Amniotic epithelial cell (primary cell): ENCODE results near the gene FAM118A.
"Not testable (repeated sequence)": the region's sequence is repeated elsewhere in the genome, so short reads cannot be mapped to it uniquely, and the experiment has no call there.

Experiments
- DNase-seq: peaks from one replicate; pipeline ENCODE4 v3.0.0-alpha.2; 2010; ENCODE audit warnings: low read depth

FAM118A gene

DNA sequence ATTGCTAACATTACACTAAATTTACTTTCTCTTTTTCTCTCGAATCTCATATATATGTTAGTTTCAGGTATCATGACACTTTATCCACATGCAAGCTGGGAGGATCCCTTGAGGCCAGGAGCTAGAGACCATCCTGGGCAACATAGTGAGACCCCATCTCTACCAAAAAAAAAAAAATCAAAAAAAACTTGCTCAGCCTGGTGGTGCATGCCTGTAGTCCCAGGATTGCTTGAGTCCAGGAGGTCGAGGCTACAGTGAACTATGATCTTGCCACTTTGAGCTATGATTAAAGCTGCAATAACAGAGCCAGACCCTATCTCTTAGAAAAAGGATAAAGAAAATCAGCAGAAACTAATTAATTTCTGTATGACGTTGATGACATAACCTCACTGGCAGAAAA is 28.7 kb upstream of the FAM118A start:
- DNase-seq = no peak

DNA sequence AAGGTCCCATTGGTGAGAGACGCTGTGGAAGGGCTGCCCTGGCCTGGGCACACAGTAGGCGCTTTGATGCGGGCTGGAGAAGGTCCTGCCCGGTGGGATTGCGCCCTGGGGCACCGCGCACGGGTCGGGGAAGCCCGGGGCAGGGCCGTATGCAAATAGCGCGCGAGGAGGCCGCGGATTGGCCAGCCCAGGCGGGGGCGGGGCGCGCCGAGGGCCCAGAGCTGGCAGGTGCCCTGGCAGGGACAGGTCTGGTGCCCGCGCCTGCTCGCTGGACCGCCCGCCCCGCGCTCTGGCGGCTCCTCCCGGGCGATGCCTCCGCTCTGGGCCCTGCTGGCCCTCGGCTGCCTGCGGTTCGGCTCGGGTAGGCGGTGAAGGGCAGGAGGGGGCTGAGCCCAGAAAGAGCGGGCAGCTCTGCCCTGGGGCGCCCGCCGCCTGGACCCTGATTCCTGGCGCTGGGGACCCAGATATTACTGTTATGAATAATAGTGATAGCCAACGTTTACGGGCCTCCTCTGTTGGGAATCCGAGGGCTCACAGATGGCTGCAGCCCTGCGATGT is 24.9 kb upstream of the FAM118A start, which contains the start of gene UPK3A:
UPK3A (plus strand) TSS at position 245 of the 558 bp plus-strand sequence; CDS start at position 310, 65 bp downstream.
- no peak for DNase-seq

DNA sequence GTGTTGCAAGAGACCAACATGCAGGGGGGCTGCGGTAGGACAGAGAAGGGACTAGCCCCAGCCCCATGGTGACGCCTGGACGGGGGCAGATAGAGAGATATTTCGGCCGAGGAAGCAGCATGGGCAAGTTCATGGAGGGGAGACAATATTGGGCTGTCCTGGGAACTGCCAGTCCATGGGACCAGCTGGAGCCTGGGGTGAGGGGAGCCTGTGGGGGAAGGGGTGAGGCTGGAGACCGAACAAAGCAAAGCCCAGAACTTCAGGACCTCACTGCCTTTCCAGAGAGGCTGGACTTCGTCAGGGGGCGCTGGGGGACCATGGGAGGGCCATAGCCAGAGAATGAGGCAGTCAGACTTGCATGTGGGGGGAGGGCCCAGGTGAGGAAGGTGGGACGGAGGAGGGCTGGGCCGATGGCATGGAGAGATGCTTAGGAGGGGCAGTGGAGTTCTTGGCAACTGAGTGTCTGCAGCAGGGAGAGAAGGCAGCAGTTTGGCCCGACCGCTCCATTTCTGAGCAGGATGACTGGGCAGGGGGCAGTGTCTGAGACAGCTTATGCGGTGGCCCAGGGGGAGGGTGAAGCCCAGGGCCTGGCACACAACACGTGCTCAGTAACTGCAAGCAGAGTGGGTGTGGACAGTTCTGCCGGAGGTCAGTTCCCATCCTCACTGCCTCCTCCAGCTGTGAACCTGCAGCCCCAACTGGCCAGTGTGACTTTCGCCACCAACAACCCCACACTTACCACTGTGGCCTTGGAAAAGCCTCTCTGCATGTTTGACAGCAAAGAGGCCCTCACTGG is 24.3 kb upstream of the FAM118A start:
- no peak for DNase-seq

DNA sequence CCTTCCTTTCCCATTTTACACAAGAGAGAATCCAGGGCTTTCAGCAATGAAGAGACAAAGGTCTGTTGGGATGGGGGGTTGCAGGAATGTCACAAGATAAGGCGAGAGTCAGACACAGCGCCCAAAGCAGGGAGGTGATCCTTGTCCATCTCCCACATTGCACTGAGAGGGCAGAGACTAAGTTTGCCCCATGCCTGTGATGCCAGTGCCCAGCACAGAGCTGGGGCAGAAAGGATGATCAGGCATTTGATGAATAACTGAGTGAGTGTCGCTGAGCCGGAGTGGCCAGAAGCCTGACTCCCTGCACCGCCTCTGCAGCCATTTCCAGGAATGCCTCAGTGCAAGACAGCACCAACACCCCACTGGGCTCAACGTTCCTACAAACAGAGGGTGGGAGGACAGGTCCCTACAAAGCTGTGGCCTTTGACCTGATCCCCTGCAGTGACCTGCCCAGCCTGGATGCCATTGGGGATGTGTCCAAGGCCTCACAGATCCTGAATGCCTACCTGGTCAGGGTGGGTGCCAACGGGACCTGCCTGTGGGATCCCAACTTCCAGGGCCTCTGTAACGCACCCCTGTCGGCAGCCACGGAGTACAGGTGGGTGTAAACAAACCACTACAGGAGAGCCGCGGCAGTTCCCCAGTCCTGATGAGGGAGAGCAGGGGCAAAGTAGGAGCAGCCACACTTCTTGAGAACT is 22.7 kb upstream of the FAM118A start:
- no peak for DNase-seq

DNA sequence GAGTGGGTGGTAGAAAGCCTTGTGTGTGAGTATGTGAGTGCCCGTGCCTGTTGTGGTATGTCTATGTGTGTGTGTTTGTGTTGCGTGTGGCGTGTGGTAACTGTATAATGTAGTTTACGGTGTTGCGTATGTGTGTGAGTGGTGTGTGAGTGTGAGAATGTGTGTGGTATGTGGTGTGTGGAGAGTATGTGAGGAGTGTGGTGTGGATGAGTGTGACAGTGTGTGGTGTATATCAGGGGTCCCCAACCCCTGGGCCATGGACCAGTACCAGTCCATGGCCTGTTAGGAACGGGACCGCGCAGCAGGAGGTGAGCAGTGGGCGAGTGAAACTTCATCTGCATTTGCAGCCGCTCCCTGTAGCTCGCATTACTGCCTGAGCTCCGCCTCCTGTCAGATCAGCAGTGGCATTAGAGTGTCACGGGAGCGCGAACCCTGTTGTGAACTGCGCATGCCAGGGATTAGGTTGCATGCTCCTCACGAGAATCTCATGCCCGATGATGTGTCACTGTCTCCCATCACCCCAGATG is 19.3 kb upstream of the FAM118A start:
- DNase-seq = peak; percentile 72

DNA sequence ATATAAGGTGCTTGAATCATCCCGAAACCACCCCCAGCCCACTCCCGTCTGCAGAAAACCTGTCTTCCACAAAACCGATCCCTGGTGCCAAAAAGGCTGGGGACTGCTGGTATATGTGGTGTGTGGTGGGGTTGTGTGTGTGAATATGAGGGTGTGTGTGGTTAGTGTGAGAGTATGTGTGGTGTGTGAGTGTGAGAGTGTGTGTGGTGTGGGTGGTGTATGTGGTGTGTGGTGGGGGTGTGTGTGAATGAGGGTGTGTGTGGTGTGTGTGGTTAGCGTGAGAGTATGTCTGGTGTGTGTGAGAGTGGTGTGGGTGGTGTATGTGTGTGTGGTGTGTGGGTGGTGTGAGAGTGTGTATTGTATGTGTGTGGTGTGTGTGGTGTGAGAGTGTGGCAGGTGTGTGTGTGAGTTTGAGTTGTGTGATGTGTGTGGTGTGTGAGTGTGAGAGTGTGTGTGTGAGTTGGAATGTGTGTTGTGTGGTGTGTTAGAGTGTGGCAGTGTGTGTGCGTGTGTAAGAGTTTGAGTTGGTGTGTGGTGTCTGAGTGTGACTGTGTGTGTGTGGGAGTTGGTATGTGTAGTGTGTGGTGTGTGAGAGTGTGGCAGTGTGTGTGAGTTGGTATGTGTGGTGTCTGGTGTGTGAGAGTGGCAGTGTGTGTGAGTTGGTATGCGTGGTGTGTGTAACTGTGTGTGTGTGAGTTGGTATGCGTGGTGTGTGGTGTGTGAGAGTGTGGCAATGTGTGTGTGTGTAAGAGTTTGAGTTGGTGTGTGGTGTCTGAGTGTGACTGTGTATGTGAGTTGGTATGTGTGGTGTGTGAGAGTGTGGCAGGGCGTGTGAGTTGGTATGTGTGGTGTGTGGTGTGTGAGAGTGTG is 18.4 kb upstream of the FAM118A start:
- no peak for DNase-seq

DNA sequence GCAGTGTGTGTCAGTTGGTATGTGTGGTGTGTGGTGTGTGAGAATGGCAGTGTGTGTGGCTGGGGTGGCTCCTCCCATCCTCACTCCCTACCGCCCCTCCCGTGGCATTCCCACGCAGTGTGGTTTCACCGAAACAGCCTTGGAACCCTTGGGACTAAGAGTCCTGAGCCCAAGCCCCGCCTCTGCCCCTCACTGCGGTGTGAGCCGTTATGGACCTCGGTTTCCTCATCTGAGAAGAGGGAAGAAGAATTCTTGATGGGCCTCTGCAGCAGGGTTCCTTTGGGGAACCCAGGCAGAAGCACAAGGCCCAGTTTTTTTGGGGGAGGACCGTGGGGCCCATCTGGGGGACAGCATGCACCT is 17.8 kb upstream of the FAM118A start:
- no peak for DNase-seq

DNA sequence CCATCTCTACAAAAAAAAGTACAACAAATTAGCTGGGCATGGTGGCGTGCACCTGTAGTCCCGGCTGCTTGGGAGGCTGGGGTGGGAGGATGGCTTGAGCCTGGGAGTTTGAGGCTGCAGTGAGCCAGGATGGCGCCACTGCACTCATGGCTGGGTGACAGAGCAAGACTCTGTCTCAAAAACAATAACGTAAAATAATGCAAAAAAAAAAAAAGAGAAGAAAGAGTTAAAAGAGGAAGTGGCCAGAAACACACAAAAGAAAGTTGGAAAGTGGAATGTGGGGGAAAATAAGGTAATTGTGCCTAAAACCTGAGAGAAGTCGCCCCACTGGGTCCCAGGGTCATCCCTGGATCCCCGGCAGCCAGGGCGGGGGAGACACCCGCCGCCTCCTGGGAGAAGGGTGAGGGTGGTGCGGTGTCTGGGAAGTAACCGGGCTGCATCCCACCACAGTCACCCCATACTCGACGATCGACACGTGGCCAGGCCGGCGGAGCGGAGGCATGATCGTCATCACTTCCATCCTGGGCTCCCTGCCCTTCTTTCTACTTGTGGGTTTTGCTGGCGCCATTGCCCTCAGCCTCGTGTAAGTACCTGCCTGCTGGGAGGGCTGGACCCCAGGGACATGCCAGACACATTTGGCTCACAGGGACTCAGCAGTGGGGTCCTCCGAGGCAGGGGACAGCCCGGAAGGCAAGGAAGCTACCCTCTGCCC is 16.8 kb upstream of the FAM118A start:
- DNase-seq = no peak

DNA sequence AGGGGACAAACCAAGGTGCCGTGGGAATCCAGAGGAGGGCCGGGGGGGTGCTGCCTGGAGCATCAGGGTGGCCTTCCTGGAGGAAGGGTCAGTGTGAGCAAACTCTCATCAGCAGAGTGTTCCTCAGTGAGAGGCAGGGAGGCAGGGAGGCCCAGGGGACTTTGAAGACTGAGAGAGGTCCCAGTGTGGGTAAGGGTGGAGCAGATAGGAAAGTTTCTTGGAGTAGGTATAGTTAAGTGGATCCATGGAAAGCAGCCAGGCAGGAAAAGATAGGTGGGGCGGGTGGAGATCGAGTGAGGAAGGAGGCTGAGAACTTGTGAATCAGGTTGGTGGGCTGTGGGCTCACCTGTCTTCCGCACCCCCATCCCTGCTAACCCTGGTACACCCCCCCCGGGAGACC is 15.7 kb upstream of the FAM118A start:
- no peak for DNase-seq

DNA sequence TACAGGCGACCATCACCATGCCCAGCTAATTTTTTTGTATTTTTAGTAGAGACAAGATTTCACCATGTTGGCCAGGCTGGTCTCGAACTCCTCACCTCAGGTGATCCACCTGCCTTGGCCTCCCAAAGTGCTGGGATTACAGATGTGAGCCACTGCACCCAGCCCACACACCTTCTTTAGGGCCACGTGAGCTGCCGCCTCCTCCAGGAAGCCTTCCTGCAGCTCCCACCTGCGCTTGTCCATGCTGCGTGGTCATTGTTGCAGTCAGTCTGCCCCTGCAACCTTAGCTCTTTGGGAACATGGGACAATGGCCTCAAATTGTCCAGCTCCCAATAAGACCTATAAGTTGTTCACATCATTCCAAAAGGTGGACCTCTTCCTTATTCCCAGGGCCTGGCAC is 14.7 kb upstream of the FAM118A start:
- not testable (repeated sequence) for DNase-seq

DNA sequence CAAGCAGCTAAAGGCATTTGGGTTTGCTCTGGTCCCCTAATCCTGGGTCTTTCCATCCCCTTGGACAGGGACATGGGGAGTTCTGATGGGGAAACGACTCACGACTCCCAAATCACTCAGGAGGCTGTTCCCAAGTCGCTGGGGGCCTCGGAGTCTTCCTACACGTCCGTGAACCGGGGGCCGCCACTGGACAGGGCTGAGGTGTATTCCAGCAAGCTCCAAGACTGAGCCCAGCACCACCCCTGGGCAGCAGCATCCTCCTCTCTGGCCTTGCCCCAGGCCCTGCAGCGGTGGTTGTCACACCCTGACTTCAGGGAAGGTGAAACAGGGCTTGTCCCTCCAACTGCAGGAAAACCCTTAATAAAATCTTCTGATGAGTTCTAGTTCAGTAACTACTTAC is 14.2 kb upstream of the FAM118A start:
- no peak for DNase-seq

DNA sequence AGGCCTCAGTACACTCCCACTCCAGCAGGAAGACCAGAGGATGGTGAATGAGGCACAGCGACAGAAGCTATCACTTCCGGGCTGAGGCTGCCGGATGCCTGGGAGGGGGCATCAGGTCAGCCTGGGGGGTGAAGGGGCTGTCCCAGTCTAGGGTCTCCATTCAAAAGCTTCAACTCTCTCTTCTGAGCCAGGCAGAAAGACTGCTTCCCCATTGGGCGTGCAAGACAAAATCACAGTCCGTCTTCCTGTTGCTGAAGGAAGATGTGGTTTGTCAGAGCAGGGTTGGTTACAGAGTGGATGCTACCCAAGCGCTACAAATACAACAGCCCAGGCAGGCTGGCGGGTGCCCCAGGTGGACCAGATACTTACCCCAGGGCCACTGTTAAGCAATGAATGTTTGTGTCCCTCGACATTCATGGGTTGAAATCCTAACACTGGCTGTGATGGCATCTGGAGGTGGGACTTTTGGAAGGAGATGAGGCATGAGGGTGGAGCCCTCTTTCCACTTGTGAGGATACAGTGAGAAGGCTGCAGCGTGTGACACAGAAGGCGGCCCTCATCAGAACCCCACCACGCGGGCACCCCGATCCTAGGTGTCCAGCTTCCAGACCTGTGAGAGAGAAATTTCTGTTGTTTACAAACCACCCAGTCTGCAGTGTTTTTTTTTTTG is 13.0 kb upstream of the FAM118A start:
- DNase-seq = no peak

DNA sequence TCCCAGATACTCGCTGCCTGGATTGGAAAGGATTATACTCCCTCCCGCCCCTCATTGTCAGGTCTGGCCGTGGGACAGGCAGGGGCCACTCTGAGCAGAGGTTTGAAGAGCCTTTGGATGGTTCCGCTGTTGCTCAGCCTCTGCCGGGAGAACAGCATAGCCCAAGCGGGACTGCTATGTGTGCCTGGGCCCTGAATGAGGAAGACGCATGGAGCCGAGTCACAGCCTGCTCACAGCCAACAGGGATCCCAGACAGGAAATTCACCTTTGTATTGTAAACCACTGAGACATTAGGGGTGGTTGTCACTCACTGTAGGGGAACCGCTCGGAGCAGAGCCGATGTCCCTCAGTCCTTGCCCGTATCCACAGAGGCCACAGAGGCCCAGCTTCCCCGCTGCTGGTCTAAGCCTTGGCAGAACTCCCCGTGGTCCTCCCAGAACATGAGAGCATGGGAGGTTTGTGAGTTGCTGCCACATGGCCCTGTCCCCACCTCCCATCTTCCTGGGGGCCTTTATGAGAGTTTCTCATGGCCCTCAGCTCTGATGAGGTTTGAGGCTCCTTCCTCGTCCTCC is 10.7 kb upstream of the FAM118A start:
- no peak for DNase-seq

DNA sequence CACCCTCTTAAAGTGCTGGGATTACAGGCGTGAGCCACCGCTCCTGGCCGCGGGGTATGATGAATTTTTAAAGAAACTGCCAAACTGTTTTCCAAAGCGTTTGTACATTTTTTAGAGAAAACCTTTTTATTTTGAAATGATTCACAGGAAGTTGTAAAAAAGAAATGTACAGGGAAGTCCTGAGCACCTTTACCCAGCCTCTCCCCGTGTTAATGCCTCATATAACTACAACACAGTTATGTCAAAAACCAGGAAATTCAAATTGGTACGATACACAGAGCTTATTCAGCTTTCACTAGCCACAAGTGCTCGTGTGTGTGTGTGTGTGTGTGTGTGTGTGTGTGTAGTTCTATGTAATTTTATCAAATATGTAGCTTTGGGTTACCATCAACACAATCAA is 7.0 kb upstream of the FAM118A start:
- no peak for DNase-seq

DNA sequence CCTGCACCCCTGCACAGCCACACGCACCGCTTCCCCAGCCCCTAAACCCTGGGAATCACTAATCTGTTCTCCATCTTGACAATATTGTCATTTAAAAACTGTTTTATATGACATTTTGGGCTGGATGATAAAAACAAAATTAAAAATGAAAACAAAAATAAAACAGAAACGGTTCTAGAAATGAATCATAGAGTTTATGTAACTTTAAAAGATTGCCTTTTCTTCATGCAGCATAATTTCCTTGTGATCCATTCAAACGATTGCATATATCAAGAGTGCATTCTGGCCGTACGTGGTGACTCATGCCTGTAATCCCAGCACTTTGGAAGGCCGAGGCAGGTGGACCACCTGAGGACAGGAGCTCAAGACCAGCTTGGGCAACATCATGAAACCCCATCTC is 6.6 kb upstream of the FAM118A start:
- no peak for DNase-seq

DNA sequence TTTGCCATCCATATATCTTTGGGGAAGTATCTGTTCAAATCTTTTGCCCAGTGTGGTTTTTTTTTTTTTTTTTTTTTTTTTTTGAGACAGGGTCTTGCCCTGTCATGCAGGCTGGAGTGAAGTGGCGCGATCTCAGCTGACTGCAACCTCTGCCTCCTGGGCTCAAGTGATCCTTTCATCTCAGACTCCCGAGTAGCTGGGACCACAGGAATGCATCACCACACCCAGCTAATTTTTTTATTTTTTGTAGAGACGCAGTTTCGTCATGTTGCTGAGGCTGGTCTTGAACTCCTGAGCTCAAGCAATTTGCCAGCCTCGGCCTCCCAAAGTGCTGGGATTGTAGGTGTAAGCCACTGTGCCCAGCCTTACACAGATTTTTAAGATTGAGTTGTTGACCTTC is 4.8 kb upstream of the FAM118A start:
- peak; percentile 32 for DNase-seq

DNA sequence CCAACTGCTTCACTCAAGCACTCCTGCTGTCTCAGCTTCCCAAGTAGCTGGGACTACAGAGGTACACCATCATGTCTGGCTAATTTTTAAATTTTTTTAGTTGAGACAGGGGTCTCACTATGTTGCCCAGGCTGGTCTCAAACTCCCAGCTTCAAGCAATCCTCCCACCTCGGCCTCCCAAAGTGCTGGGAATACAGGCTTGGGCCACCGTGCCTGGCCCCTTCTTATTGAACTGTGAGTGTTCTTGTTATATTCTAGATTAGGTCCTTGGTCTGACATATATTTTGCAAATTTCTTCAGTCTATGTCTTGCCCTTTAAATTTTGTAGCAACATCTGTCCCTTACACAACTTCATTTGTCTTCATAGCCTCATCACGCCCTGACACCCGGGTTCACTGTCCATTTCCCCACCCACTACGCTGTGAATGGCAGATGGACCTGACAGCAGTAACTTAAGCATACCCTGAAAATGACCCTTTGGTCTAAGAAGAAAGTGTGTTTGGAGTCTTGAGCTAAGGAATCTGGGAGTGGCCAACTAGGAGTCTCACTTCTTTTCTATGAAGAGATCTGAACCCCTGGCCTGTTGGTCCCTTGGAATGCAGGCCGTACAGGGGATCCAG is 4.2 kb upstream of the FAM118A start:
- DNase-seq = no peak

DNA sequence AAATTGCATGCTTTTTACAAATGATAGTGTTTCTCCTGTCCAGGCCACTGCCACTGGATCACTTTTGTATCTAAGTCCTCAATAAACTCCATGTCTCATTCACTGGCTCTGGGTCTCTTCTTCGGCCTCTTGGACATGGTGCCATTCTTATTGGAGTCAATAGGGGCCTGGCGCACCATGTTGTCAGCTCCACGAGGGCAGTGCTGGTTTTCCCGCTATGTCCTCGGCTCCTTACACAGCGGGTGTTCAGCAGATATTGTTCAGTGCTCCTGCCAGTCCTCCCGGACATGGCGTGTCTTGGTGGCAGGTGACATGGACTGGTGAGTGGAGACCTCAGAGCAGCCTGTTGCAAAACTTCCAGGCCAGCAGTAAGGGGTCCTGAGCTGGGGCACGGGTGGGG is 3.6 kb upstream of the FAM118A start:
- no peak for DNase-seq

DNA sequence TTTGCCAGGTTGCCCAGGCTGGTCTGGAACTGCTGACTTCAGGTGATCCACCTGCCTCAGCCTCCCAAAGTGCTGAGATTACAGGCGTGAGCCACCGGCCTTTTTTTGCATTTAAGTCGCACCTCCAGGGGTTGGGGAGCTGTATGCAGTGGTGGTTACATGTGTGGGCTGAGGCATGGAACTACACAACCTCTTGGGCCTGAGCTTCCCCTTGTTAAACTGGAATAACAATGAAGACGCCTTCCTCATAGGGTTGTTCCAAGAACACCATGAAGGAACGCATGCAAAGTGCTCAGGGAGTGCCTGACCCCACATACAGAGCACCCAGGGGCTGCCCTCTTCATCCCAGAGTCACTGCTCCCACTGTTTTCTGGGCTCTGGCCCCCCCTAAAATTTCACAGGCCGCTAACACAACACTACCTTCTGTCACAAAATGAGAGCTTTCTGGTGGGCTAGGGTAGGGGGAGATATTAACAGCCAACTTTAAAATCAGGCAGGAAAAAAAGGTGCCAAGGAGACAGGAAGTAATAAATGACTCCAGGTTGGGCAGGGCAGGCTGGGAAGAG is 1.3 kb upstream of the FAM118A start:
- no peak for DNase-seq

DNA sequence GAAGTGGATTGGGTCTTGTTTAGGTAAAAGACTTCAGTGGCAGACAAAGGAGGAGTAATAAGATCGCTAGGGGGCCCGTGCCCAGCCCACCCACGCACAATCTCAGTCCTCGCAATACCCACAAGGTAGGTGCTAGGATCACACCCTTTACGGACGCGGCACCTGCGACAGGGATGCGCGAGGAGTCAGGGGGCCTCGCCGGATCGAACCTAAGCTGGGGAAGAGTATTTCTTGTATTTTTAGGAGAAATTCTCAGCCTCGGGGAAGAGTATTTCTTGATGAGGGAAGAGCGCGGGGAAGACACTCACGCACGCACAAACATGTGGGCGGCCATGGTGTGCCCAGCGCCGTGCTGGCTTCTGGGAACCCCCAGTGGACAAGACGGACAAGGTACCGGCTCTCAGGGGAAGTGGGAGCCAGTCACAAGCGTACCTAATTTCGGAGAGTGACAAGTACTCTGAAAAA is 745 bp upstream of the FAM118A start:
- no peak for DNase-seq
